Measurements from ENCODE around the gene BPIFA3.
"Not testable (repeated sequence)": the region's sequence is repeated elsewhere in the genome, so short reads cannot be mapped to it uniquely, and the experiment has no call there.

The BPIFA3 gene

DNA sequence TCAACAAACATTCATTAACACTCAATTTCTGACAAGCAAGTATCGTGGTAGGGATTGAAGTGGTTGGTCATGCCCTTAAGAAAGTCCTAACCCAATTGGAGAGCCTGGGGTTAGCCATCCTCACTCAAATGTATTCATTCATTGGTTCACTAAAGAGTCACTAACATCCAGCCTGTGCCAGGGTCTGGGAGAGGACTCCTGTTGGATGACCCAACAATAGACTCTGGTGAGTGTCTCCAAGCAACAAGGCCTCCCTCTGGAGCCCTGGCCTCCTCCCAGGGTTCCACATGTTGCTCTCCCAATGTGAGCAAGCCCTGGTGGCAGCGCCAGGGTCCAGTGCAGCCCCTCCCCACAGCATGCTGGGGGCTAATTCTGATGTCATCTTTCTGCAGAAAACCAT is at the start of gene BPIFA3:
TSS of gene BPIFA3 (plus strand) at position 301 of the 400 bp plus-strand sequence. CDS start 185 bp downstream, outside the sequence.
- no peak for DNase-seq

GRCh38 chr20:33167859-33168258 is 49.3 kb upstream of the BPIFA3 start, which contains the start of gene BPIFA2:
TSS of gene BPIFA2 (plus strand) at chr20:33168159. CDS start at chr20:33169146, 987 bp downstream.
- no peak for DNase-seq

- peak; percentile 61 to 73 for DNase-seq
Observed at GRCh38 chr20:33169176-33169794, 47.9 kb upstream of the BPIFA3 start.

- no peak for DNase-seq
Observed at GRCh38 chr20:33172781-33173180, 44.4 kb upstream of the BPIFA3 start.

DNA sequence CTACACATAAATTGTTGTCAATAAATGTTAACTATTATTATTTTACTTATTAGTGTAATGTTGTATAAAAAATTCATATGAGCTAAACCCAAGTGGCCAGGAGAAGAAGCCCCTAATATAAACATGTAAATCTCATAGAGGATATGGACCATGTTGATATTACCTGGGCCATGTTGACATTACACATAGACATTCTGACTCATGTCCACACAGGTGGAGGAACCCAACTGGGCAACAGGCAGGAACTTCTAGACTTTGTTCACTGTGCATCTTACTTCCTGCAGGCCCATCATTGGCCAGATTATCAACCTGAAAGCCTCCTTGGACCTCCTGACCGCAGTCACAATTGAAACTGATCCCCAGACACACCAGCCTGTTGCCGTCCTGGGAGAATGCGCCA is 42.0 kb upstream of the BPIFA3 start:
- no peak for DNase-seq

DNA sequence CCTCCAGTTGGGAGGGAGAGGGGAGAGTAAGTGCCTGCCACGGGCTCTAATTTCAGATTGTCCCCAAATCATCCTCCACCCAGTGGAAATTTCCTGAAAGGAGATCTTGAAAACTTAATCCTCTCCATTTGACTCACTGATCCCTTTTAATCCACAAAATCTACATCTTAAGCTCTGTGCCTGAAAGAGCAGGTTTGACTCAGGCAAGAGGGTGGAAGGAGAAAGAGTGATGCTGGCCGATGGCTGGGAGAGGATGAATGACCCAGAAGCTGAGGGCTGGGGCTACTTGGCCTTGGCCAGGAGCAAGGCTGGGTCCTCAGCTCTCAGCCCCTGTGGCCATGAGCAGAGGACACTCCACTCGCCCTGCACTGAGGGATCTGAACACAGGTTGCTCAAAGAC is 41.1 kb upstream of the BPIFA3 start:
- no peak for DNase-seq

DNA sequence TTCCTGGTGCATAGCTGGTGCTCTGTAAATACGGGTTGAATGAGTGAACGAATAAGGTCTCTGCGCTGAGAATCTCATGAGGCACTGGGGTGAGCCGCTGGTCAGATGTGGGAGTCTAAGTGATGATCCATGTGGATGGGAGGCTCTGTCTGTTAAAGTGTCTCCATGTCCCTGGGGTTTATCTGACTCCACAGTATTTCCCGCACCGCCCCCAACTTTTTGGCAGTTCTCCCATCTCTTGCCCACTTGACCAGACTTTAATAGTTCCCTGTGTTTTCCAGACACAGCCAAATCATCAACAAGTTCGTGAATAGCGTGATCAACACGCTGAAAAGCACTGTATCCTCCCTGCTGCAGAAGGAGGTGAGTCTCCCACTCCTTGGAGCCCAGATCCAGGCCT is 39.3 kb upstream of the BPIFA3 start:
- no peak for DNase-seq

DNA sequence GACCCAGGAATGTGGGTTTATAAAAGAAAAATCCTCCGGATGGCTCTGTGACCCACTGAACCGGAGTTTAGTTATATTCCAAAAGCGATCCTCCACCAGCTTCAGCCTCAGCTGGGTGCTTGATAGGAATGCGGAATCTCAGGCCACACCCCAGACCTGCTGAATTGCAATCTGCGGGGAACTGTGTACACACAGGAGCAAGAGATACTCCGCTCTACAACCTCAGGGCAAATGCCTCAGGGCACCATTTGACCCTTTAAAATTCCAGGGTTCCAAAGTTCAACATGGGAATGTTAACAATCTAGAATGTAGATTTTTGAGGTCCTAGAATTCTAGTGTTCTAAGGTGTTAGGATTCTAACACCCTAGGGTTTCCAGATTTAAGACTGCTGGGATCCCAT is 38.4 kb upstream of the BPIFA3 start:
- no peak for DNase-seq

DNA sequence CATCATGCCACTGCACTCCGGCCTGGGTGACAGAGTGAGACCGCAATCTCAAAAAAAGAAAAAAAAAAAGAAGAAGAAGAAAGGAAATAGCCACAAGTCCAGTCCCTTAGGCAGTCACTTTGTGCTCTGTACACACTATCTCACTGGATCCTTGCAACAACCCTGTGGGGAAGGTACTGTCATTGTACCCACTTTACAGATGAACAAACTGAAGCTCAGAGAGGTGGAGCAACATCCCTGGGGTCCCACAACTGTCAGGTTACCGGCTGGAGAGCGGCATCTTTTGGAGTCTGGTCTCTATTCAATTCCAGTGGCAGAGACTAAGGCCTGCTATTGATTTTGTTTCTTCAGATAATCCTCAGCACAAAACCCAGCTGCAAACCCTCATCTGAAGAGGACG is 37.0 kb upstream of the BPIFA3 start:
- DNase-seq = no peak

DNA sequence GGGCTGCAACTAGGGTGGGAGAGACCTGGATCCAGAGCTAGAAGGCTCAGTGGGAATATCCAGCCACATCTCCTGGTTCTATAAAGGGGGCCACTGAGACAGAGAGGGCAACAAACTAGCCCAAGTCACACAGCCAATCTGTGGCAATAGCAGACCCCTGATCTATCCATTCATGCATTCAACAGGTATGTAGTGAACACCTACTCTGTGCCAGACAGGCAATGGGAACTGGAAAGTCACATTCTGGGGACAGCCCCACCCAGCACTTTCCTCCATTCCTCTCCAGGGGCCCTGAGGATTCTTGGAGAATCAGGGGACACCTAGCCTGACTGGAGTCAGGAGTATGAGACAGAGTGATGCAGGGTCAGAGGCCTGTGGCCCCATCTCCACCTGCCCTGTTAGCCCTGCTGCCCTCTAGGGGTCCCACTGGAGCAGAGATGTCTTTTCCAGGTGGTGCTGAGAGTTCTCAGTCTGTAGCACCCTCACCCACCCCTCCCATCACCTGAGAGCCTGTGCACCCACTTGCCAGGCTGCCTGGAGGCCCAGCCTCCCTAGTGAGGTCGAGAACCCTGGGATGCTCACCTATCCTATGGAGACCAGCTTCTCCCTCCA is 35.6 kb upstream of the BPIFA3 start:
- no peak for DNase-seq

GRCh38 chr20:33183312-33183711 is 33.8 kb upstream of the BPIFA3 start:
- no peak for DNase-seq

DNA sequence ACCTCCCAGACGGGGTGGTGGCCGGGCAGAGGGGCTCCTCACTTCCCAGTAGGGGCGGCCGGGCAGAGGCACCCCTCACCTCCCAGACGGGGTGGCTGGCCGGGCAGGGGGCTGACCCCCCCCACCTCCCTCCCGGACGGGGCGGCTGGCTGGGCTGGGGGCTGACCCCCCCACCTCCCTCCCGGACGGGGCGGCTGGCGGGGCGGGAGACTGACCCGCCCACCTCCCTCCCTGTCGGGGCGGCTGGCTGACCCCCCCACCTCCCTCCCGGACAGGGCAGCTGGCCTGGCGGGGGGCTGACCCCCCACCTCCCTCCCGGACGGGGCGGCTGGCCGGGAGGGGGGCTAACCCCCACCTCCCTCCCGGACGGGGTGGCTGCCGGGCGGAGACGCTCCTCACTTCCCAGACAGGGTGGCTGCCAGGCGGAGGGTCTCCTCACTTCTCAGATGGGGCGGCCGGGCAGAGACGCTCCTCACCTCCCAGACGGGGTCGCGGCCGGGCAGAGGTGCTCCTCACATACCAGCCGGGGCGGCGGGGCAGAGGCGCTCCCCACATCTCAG is 32.0 kb upstream of the BPIFA3 start:
- not testable (repeated sequence) for DNase-seq

GRCh38 chr20:33187491-33187890 is 29.7 kb upstream of the BPIFA3 start:
- no peak for DNase-seq

DNA sequence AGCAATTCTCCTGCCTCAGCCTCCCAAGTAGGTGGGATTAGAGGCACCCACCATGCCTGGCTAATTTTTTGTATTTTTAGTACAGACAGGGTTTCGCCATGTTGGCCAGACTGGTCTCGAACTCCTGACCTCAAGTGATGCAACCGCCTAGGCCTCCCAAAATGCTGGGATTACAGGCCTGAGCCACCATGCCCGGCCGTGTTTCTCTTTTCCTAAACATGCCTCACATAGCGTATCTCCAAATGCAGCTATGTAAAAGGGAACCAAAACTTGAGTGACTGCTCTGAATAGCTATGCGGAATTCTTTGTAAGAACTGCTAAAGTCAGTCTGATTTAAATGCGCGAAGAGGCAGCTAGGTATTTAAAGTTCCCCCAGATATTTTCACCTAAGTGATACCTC is 28.7 kb upstream of the BPIFA3 start:
- DNase-seq = no peak

- DNase-seq = no peak
Observed at GRCh38 chr20:33191484-33191883, 25.7 kb upstream of the BPIFA3 start.

- DNase-seq = no peak
Observed at GRCh38 chr20:33191955-33192354, 25.2 kb upstream of the BPIFA3 start.

DNA sequence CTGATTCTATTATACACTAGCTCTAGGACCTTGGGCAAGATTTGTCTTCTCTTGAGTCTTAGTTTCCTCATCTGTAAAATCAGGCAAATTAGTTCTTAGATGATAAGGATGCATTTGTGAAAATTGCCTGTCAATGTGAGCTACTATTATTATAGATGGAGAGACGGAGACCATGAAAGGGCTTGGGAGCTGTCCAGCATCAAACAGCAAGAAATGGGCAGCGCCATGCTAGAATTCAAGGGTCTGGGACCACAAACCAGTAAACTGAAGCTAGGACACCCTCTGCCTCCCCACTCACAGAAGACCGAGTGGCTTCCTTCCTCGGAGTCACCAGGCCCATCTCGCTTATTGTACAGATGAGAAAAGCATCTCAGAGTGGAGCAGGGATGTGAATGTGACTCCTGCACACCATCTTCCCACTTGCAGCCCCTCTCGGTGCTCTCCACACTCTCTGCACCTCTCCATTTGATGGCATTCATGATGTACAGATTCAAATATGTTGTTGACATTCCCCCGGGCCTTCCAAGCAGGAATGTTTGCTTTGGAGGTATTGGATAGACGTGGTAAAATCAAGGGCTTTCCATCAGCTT is 24.1 kb upstream of the BPIFA3 start:
- DNase-seq = no peak

DNA sequence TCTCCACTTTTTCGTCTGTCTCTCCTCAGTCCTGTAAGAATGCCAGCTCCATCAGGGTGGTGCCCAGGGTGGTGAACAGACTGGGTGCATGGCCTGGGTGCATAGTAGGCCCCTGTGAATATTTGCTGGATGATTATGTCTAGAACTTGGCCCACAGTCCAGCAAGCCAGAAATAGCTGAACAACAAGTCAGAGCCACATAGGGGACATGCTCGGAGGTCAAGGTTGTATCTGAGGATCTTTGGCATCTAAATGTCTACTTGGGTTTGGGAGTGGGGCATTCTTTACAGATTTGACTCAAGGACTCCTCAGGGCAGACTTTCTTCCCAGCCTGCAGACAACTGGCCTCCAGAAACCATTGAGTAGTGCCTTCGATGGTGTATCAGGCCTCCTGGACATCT is 18.1 kb upstream of the BPIFA3 start:
- no peak for DNase-seq

DNA sequence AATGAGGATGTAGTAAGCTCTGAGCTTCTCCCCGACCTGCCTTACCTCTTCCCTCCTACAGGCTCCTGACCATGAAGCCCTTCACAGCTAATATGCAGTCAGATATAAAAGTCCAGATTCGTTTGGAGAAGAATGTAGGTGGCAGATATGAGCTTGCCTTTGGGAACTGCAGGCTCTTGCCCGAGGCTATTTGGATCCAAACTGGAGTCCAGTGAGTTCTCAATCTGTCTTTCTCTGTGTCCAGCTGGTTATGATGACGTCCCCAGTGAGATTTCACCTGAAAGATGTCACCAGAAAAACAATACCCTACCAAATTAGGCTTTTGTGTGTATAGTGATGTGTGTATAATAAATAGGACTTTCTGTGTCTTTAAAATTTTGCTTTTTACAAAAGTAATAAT is 14.7 kb upstream of the BPIFA3 start:
- no peak for DNase-seq

DNA sequence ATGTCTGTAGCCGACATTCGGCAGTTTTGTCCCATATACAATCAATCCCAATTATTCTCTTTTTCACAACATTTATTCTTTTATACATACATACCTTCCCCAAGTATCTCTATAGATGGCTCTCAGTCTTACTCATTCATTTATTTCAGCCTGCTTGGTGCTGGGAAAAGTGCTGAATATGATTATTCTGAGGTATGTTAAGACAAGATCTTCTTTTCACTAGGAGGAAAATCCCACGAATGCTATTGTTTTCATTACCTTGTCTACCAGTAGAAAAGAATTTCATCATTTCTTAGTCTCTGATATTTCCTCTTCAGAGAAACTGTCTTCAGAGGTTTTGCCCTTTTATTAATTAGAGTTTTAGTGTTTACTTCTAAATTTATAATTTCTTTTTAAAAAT is 13.7 kb upstream of the BPIFA3 start:
- no peak for DNase-seq

DNA sequence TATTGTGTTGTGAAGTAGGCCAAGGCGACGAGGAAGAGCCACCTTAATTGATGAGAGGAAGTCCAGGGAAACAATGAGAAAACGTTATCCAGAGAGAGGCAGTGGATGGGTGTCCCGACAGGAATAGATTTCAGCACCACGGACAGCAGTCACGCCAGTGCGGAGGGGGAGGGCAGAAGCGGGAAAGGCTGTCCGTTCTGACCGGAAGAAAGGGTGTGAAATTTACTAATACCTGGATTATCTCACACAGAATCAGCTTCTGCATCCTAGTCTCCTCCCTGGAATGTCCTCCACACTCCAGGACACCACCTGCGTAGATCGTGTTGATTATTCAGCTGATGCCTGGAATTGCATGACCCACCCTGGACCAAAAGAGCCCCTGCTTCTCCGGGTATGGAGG is 7.4 kb upstream of the BPIFA3 start:
- DNase-seq = peak; percentile 34 to 53

GRCh38 chr20:33210371-33210770 is 6.8 kb upstream of the BPIFA3 start:
- DNase-seq = no peak

DNA sequence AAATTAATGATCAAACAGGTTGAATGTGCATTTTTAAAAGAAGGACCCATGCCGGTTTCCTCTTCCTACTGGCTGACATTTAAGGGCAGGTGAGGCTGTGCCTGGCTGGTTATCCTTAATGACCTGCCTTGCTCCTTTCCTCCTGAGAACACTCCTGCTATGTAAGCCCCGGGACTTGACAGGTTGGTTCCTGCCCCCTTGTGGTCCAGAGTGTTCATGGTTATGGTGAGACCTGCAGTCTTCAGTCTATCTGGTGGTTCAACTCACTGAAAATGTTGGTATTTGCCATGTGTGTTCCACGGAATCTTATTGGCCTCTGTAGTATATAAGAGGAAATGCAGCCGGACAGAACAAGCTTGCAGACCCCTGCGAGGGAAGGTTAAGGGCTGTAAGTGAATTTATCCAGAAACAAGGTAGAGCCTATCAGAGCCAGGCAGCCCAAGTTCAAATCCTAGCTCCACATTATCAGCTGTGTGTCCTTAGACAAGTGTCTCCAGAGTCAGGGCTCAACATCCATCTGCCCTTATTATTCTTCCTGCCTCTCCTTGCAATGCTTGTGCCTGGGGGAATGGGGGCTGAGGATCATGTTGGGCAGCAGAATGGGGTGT is 5.2 kb upstream of the BPIFA3 start:
- DNase-seq = peak; percentile 23 to 27

DNA sequence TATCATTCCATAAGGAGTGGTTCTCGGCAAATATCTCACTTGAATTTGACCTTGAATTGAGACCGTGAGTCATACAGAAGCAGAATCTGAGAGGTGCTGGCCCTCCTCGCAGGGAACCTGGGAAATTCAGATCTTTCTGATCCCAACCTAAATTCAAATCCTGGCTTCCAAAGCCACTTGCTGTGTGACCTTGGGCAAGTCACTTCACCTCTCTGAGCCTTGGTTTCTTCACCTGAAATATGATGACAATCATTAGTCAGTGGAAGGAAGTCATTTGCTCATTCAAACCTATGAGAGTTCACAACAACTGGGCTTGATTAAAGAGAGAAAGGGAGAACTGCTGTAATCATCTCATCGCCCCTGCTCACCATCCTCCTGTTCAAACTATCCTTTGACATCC is 7.2 kb downstream of the BPIFA3 start:
- DNase-seq = no peak
